ENCODE measurements around the gene RGS1. TPM values are rescaled to one million over a fixed set of nuclear protein-coding genes. Genes with fewer than 3 reads are reported as not detected.

The RGS1 gene
- total RNA-seq, 2 experiments from 2014 or later, result 0.79 TPM; not detected in 1

- CTCF ChIA-PET (ENCODE audit: unreplicated experiment), result interaction anchor here (0.6 kb wide), 1 partner anchor 36 kb away, joined by 4 read pairs; no protein-coding TSS in a partner anchor
- no peaks in the 10 kb centered on the region for H3K36me3 ChIP-seq (ENCODE audit: insufficient read depth, low read length)
Measured at GRCh38 chr1:192595299-192595698, 19.7 kb downstream of the RGS1 start.

GRCh38 chr1:192598589-192598988 lies 23.0 kb downstream of the RGS1 start:
- no TSS peak for BruUV-seq (replicated peaks)
- no peak for DNase-seq (ENCODE audit: low spot score)
- CTCF ChIA-PET (ENCODE audit: unreplicated experiment), result no interaction called here

More at GRCh38 chr1:192595299-192595698, 19.7 kb downstream of the RGS1 start:
- Histone ChIP-seq H2AFZ (ENCODE audit: low read length) (no peak overlapping the region), H3K4me3 (ENCODE audit: low read depth, low read length, poor library complexity, severe bottlenecking) (no peak overlapping the region), H3K9me3 (ENCODE audit: low read length) (no peaks in the 10 kb centered on the region), H3K4me1 (ENCODE audit: insufficient read depth, low read length, poor library complexity, severe bottlenecking) (no peaks in the 10 kb centered on the region), H3K79me2 (ENCODE audit: insufficient read depth, low read depth, low read length) (no peaks in the 10 kb centered on the region), H4K20me1 (ENCODE audit: insufficient read depth, low read length) (no peaks in the 10 kb centered on the region), H3K27ac (ENCODE audit: low read depth, low read length, poor library complexity, severe bottlenecking) (no peak overlapping the region), H3K9me2 (ENCODE audit: insufficient read depth, low read length) (no peaks in the 10 kb centered on the region), H3K4me2 (ENCODE audit: low read length) (no peak overlapping the region)
- POLR2A ChIA-PET, result interaction anchor here (0.6 to 1.3 kb wide), 6 partner anchors 9 to 513 kb away, joined by 3 to 6 read pairs (median 3); no protein-coding TSS in a partner anchor
- no peak for TF ChIP-seq CTCF (conservative IDR thresholded peaks at IDR 0.05; ENCODE audit: low read length)
- no peak for TF ChIP-seq EZH2phosphoT487 (IDR thresholded peaks at IDR 0.05; ENCODE audit: borderline replicate concordance, low read depth, low read length)
- DNase-seq (ENCODE audit: low spot score), result no peak
- intact Hi-C loops (cut with micrococcal nuclease; ENCODE audit: unreplicated experiment), result no loop called here
- no TSS peak for BruUV-seq (replicated peaks)

More at GRCh38 chr1:192598589-192598988, 23.0 kb downstream of the RGS1 start:
- Histone ChIP-seq H3K9me2 (ENCODE audit: insufficient read depth, low read length) (no peaks in the 10 kb centered on the region), H3K4me3 (ENCODE audit: low read depth, low read length, poor library complexity, severe bottlenecking) (no peak overlapping the region), H4K20me1 (ENCODE audit: insufficient read depth, low read length) (no peaks in the 10 kb centered on the region), H3K9me3 (ENCODE audit: low read length) (no peaks in the 10 kb centered on the region), H2AFZ (ENCODE audit: low read length) (no peak overlapping the region), H3K4me1 (ENCODE audit: insufficient read depth, low read length, poor library complexity, severe bottlenecking) (no peaks in the 10 kb centered on the region), H3K4me2 (ENCODE audit: low read length) (no peak overlapping the region), H3K27ac (ENCODE audit: low read depth, low read length, poor library complexity, severe bottlenecking) (no peak overlapping the region), H3K79me2 (ENCODE audit: insufficient read depth, low read depth, low read length) (no peaks in the 10 kb centered on the region), H3K36me3 (ENCODE audit: insufficient read depth, low read length) (no peaks in the 10 kb centered on the region)
- TF ChIP-seq EZH2phosphoT487 (IDR thresholded peaks at IDR 0.05; ENCODE audit: borderline replicate concordance, low read depth, low read length) (no peak), CTCF (conservative IDR thresholded peaks at IDR 0.05; ENCODE audit: low read length) (no peak)
- POLR2A ChIA-PET, result interaction anchor here (0.7 to 1.1 kb wide), 4 partner anchors 9 to 91 kb away, joined by 3 to 5 read pairs (median 3); no protein-coding TSS in a partner anchor
- intact Hi-C loops (cut with micrococcal nuclease; ENCODE audit: unreplicated experiment), result no loop called here

Measured in OCI-LY7 (cell line).